GM18873 (cell line): ENCODE results near the gene ZNF311.
"Not testable (repeated sequence)": the region's sequence is repeated elsewhere in the genome, so short reads cannot be mapped to it uniquely, and the experiment has no call there.

Source experiments
- ATAC-seq: cut with Tn5 transposase; IDR thresholded peaks from one replicate; pipeline ENCODE4 v1.9.1; 2021; ENCODE audit warnings: mild to moderate bottlenecking, moderate library complexity, moderate number of reproducible peaks; ENCODE audit not compliant: unreplicated experiment, low FRiP score

ZNF311 gene

GRCh38 chr6:28956331-28956730 lies 48.8 kb downstream of the ZNF311 start:
- ATAC-seq = no peak

GRCh38 chr6:28953585-28954258 lies 51.4 kb downstream of the ZNF311 start:
- ATAC-seq = no peak

- ATAC-seq = no peak
These were observed 52.0 kb downstream of the ZNF311 start for GRCh38 chr6:28953039-28953584.

- ATAC-seq = not testable (repeated sequence)
These were observed 55.4 kb downstream of the ZNF311 start for GRCh38 chr6:28949656-28950195.

- no peak for ATAC-seq
These were observed 56.2 kb downstream of the ZNF311 start for GRCh38 chr6:28948782-28949486.

GRCh38 chr6:28947831-28948270 lies 57.3 kb downstream of the ZNF311 start:
- no peak for ATAC-seq

- no peak for ATAC-seq
These were observed 57.9 kb downstream of the ZNF311 start for GRCh38 chr6:28947067-28947765.

GRCh38 chr6:28945349-28945748 lies 59.8 kb downstream of the ZNF311 start:
- no peak for ATAC-seq
